ENCODE measurements around the gene PXYLP1. TPM values are rescaled to one million over a fixed set of nuclear protein-coding genes. Genes with fewer than 3 reads are reported as not detected.

The PXYLP1 gene
- total RNA-seq, 4 donors from 2014 or later: 8.6 to 34.0 (median 19.8) TPM

DNA sequence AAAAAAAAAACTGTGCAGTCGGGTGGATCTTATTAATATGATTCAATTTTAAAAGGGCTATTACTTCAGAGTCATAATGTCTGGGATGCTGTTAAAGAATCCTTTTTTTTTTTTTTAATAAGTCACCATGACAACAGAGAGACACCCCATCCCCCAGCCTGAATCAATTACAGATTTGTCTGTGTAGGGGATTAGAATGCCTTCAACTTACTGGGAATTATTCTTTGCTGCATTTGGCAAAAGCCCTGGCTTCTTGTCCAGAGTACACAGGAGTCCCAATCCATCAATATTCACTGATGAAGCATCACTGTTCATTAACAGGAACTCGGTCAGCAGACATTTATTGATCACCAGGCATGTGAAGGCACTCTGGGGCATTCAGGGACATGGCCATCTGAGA is 12.7 kb upstream of the PXYLP1 start:
- H3K27me3 ChIP-seq: no peaks in the 10 kb centered on the region
- no peaks in the 10 kb centered on the region for H3K9me3 ChIP-seq
- DNase-seq: no peak
- no peaks in the 10 kb centered on the region for H3K36me3 ChIP-seq
- no peaks in the 10 kb centered on the region for H3K4me1 ChIP-seq
- no peak overlapping the region for H3K4me3 ChIP-seq
- no peak overlapping the region for H3K27ac ChIP-seq
- TF ChIP-seq, protein P1, sequence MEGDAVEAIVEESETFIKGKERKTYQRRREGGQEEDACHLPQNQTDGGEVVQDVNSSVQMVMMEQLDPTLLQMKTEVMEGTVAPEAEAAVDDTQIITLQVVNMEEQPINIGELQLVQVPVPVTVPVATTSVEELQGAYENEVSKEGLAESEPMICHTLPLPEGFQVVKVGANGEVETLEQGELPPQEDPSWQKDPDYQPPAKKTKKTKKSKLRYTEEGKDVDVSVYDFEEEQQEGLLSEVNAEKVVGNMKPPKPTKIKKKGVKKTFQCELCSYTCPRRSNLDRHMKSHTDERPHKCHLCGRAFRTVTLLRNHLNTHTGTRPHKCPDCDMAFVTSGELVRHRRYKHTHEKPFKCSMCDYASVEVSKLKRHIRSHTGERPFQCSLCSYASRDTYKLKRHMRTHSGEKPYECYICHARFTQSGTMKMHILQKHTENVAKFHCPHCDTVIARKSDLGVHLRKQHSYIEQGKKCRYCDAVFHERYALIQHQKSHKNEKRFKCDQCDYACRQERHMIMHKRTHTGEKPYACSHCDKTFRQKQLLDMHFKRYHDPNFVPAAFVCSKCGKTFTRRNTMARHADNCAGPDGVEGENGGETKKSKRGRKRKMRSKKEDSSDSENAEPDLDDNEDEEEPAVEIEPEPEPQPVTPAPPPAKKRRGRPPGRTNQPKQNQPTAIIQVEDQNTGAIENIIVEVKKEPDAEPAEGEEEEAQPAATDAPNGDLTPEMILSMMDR (IDR thresholded peaks at IDR 0.05): no peak
- no peak for TF ChIP-seq POLR2A (IDR thresholded peaks at IDR 0.05)

DNA sequence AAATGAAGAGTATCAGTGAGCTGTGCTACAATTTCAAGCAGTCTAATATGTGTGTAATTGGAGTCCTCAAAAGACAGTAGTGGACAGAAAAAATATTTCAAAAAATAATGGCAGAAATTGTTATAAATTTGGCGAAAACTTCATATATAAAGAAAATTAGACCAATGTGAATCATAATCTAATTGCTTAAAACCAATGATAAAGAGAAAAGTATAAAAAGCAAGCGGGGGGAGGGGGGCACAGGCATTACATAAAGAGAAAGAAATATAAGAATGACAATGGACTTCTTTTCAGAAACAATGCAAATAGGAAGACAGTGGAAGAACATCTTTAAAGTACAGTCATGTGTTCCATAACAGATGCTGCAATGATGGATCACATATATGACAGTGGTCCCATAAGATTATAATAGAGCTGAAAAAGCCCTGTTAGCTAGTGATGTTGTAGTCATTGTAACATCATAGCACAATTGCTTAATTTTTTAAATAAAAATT is 7.9 kb upstream of the PXYLP1 start:
- H3K4me1 ChIP-seq: no peaks in the 10 kb centered on the region
- H3K27me3 ChIP-seq: no peaks in the 10 kb centered on the region
- no peak for DNase-seq
- H3K4me3 ChIP-seq: no peak overlapping the region
- H3K36me3 ChIP-seq: no peaks in the 10 kb centered on the region
- TF ChIP-seq POLR2A (IDR thresholded peaks at IDR 0.05): no peak
- TF ChIP-seq, protein P1 (IDR thresholded peaks at IDR 0.05): no peak
- no peaks in the 10 kb centered on the region for H3K9me3 ChIP-seq
- H3K27ac ChIP-seq: no peak overlapping the region

DNA sequence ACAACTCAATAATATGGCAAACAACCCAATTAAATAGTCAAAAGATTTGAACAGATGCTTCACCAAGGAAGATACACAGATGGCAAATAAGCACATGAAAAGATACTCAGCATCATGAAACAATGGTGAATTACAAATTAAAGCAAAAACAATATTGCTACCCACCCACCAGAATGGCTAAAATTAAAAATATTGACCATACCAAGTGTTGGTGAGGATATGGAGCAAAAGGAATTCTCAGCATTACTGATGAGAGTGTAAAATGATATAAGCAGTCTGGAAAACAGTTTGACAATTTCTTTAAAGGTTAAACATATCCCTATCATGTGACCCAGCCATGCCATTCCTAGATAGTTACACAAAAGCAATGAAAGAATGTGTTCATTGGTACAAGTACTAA is 5.7 kb upstream of the PXYLP1 start:
- Histone ChIP-seq H3K36me3 (no peaks in the 10 kb centered on the region), H3K4me3 (no peak overlapping the region), H3K27ac (no peak overlapping the region), H3K4me1 (peaks cover 0 to 9% (median 0%) of the 10 kb centered on the region in 4 donors), H3K9me3 (no peaks in the 10 kb centered on the region), H3K27me3 (no peaks in the 10 kb centered on the region)
- TF ChIP-seq, protein P1 (IDR thresholded peaks at IDR 0.05): no peak
- no peak for TF ChIP-seq POLR2A (IDR thresholded peaks at IDR 0.05)
- no peak for DNase-seq

DNA sequence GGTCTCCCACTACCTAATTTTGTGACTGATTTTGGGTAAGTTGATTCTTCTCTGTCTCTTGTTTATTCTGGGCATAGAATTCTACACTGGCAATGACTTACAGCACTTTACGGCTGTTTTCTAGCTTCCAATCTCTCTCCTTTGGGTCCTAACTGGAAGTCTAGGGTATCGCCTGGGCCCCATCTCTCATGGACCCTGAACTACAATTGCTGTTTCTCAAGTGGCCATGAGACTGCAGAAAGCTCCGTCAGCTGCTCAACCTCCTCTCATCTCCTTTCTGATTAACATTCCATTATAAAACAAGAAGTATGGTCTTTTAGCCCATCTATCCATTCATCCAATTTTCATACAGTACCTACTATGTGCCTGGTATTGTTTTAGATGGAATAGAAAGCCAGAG is 4.4 kb upstream of the PXYLP1 start:
- H3K36me3 ChIP-seq: no peaks in the 10 kb centered on the region
- no peak overlapping the region for H3K4me3 ChIP-seq
- no peak overlapping the region for H3K27ac ChIP-seq
- DNase-seq: no peak
- H3K9me3 ChIP-seq: no peaks in the 10 kb centered on the region
- TF ChIP-seq POLR2A (IDR thresholded peaks at IDR 0.05): no peak
- TF ChIP-seq, protein P1 (IDR thresholded peaks at IDR 0.05): no peak
- H3K27me3 ChIP-seq: no peaks in the 10 kb centered on the region
- H3K4me1 ChIP-seq: peaks cover 0 to 10% (median 0%) of the 10 kb centered on the region in 4 donors

DNA sequence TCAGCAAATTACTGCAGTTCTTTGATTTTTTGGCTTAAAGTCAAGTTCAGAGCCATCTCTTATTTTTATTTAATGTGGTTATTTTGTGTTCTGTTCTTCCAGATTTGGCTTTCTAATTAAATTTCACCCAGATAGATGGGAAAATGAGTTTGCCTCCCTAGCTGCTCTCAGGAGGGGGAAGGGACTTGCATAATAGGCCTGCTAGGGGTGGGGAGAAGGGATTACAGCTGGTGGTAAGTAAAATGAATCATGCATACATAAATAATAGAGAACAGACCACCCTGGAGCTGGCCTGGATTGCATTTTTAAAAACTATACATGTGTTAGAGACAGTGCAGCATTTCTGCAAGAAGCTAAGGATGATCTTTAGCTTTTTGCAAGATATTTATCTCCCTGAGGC is 3.9 kb upstream of the PXYLP1 start:
- Histone ChIP-seq H3K36me3 (no peaks in the 10 kb centered on the region), H3K27ac (no peak overlapping the region)
- TF ChIP-seq POLR2A (IDR thresholded peaks at IDR 0.05): no peak
- TF ChIP-seq, protein P1 (IDR thresholded peaks at IDR 0.05): no peak

DNA sequence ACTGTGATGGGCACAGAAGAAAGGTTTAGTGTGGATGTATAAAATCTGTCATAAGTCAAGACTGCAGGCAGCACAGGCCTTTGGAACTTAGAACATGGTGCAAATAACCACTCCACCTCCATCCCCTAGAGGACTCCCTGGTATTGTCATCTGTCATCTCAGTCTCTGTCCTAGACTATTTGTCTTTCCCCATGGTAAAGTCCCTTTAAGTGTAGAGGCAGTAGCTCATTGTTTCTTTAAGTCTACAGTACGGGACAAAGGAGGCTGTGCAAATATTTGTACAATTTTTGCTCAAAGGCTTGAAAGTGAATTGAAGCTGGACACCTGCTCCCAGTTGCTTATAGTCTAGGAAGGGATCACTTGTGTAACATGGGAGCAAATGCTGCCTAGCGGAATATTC is 3.2 kb upstream of the PXYLP1 start:
- peaks cover 0 to 16% (median 0%) of the 10 kb centered on the region in 4 donors for H3K4me1 ChIP-seq
- no peaks in the 10 kb centered on the region for H3K36me3 ChIP-seq
- no peak for DNase-seq
- no peaks in the 10 kb centered on the region for H3K9me3 ChIP-seq
- no peaks in the 10 kb centered on the region for H3K27me3 ChIP-seq
- TF ChIP-seq, protein P1 (IDR thresholded peaks at IDR 0.05): no peak
- TF ChIP-seq POLR2A (IDR thresholded peaks at IDR 0.05): no peak
- H3K4me3 ChIP-seq: no peak overlapping the region
- H3K27ac ChIP-seq: no peak overlapping the region

More for the DNA sequence above, 3.9 kb upstream of the PXYLP1 start:
- Histone ChIP-seq H3K27me3 (no peaks in the 10 kb centered on the region), H3K9me3 (no peaks in the 10 kb centered on the region), H3K4me1 (peaks cover 0 to 14% (median 0%) of the 10 kb centered on the region in 4 donors), H3K4me3 (no peak overlapping the region)
- no peak for DNase-seq

Measured in Peyer's patch (tissue), 4 donors.